ENCODE results near the gene CD96.

- no peak for TF ChIP-seq CTCF (IDR thresholded peaks at IDR 0.05; ENCODE audit: poor library complexity)
- TF ChIP-seq EZH2 (IDR thresholded peaks at IDR 0.05; ENCODE audit: borderline replicate concordance), result no peak
Measured at GRCh38 chr3:111585217-111585616, 43.2 kb downstream of the CD96 start.

All from hepatocyte (in vitro differentiated cells).